Activated CD8-positive, alpha-beta memory T cell treated with anti-CD3 and anti-CD28 coated beads for 48 hours (primary cell): ENCODE results near the gene NSUN4.
"Not testable (repeated sequence)": the region's sequence is repeated elsewhere in the genome, so short reads cannot be mapped to it uniquely, and the experiment has no call there.

Experiments used
- DNase-seq, 3 experiments: peaks; one replicate each; pipeline ENCODE4 v3.0.0-alpha.2; 2020; ENCODE audit warnings: low read depth in 2 of 3, low spot score in 2 of 3

Gene NSUN4

GRCh38 chr1:46340404-46341221 is at the start of gene NSUN4:
Gene NSUN4 (plus strand): TSS chr1:46340807. CDS start chr1:46340827, 20 bp downstream.
- peak; percentile 54 to 68 (median 62) for DNase-seq

- no peak for DNase-seq
Observed at GRCh38 chr1:46295306-46295705, 45.3 kb upstream of the NSUN4 start.

- no peak for DNase-seq
Observed at GRCh38 chr1:46298387-46298786, 42.2 kb upstream of the NSUN4 start.

- DNase-seq, result no peak
Observed at GRCh38 chr1:46300673-46301405, 39.8 kb upstream of the NSUN4 start.

- no peak for DNase-seq
Observed at GRCh38 chr1:46301406-46301807, 39.2 kb upstream of the NSUN4 start.

- DNase-seq, result peak; percentile 14 to 37 (median 32)
Observed at GRCh38 chr1:46301808-46302640, 38.6 kb upstream of the NSUN4 start.

- DNase-seq, result peak in 1 of 3 experiments; percentile 19
Observed at GRCh38 chr1:46302641-46303037, 38.0 kb upstream of the NSUN4 start.

- peak; percentile 84 to 88 (median 86) for DNase-seq
Observed at GRCh38 chr1:46303038-46303871, 37.4 kb upstream of the NSUN4 start, which contains the start of the genes LRRC41 and UQCRH. Gene LRRC41 (minus strand): TSS chr1:46303616. CDS start chr1:46303322, 294 bp downstream. Gene UQCRH (plus strand): TSS chr1:46303698. CDS start chr1:46303767, 69 bp downstream.

- no peak for DNase-seq
Observed at GRCh38 chr1:46303872-46304326, 36.7 kb upstream of the NSUN4 start.

GRCh38 chr1:46306159-46306530 is 34.5 kb upstream of the NSUN4 start:
- DNase-seq, result no peak

- no peak for DNase-seq
Observed at GRCh38 chr1:46309401-46310159, 31.0 kb upstream of the NSUN4 start.

- DNase-seq, result no peak
Observed at GRCh38 chr1:46310321-46310720, 30.3 kb upstream of the NSUN4 start.

GRCh38 chr1:46315669-46316403 is 24.8 kb upstream of the NSUN4 start:
- no peak for DNase-seq

GRCh38 chr1:46317323-46317722 is 23.3 kb upstream of the NSUN4 start:
- no peak for DNase-seq

GRCh38 chr1:46319301-46319700 is 21.3 kb upstream of the NSUN4 start:
- not testable (repeated sequence) for DNase-seq

- DNase-seq, result not testable (repeated sequence)
Observed at GRCh38 chr1:46319960-46320914, 20.4 kb upstream of the NSUN4 start.

- DNase-seq, result not testable (repeated sequence)
Observed at GRCh38 chr1:46322191-46322590, 18.4 kb upstream of the NSUN4 start.
